Bone marrow (tissue), 2 donors: ENCODE measurements around the gene ETFB.

Experiments
- DNase-seq, 2 donors: peaks; one replicate each; lab custom pipeline; 2025; lab: John Stamatoyannopoulos, UW

Gene ETFB

GRCh38 chr19:51327066-51328001, 38.9 kb downstream of the ETFB start:
- peak in 1 of 2 donors; percentile 51 for DNase-seq

GRCh38 chr19:51326216-51327065, 39.7 kb downstream of the ETFB start:
- DNase-seq = no peak

- peak in 1 of 2 donors; percentile 10 for DNase-seq
Observed at GRCh38 chr19:51325161-51325976, 40.8 kb downstream of the ETFB start.

GRCh38 chr19:51324167-51324481, 42.1 kb downstream of the ETFB start:
- DNase-seq = no peak

GRCh38 chr19:51323481-51324166, 42.6 kb downstream of the ETFB start:
- no peak for DNase-seq

GRCh38 chr19:51321799-51322198, 44.4 kb downstream of the ETFB start:
- DNase-seq = no peak

- no peak for DNase-seq
Observed at GRCh38 chr19:51320280-51320657, 45.9 kb downstream of the ETFB start.

- DNase-seq = no peak
Observed at GRCh38 chr19:51319649-51320279, 46.4 kb downstream of the ETFB start.

- DNase-seq = no peak
Observed at GRCh38 chr19:51318687-51319648, 47.2 kb downstream of the ETFB start.

- DNase-seq = no peak
Observed at GRCh38 chr19:51317968-51318367, 48.2 kb downstream of the ETFB start.

- DNase-seq = no peak
Observed at GRCh38 chr19:51317376-51317775, 48.8 kb downstream of the ETFB start.

- DNase-seq = no peak
Observed at GRCh38 chr19:51316688-51317087, 49.5 kb downstream of the ETFB start.

GRCh38 chr19:51311351-51312257, 54.6 kb downstream of the ETFB start, which contains the start of gene IGLON5:
Gene IGLON5, plus strand, starts transcription at chr19:51311644. Its CDS starts 204 bp downstream, at chr19:51311848.
- DNase-seq = no peak

- no peak for DNase-seq
Observed at GRCh38 chr19:51305479-51305878, 60.7 kb downstream of the ETFB start.

GRCh38 chr19:51301266-51301665, 64.9 kb downstream of the ETFB start:
- no peak for DNase-seq

GRCh38 chr19:51297406-51297805, 68.8 kb downstream of the ETFB start:
- no peak for DNase-seq

GRCh38 chr19:51296336-51297093, 69.7 kb downstream of the ETFB start:
- no peak for DNase-seq
